Measurements from ENCODE around the gene BACE1-AS.

DNA sequence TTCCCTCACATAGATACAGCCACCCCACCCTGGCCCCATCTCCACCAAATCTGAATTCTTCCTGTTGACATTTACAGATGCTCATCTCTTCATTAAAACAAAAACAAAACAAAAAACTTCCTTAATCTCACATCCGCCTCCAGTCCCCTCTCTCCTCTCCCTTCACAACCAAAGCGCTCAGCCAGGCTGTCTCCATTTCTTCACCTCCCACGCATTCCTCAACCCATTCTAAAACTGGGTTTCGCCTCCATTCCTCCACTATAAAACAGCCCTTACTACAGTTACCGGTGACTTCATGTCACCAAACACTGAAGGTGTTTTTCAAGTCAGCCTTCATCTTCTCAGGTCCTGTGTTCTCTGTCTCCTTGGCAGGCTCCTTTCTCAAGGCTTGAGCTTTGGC lies 9.6 kb downstream of the BACE1-AS start:
- TF ChIP-seq CTCF (conservative IDR thresholded peaks at IDR 0.05; ENCODE audit: low read depth, low read length) (no peak), EZH2phosphoT487 (IDR thresholded peaks at IDR 0.05; ENCODE audit: borderline replicate concordance, low read length) (no peak)
